ENCODE measurements around the gene PPIF.

The PPIF gene

GRCh38 chr10:79390057-79390456, 42.8 kb downstream of the PPIF start:
- DNase-seq, result no peak

GRCh38 chr10:79390551-79391229, 43.4 kb downstream of the PPIF start:
- peak; percentile 12 for DNase-seq

GRCh38 chr10:79391231-79392019, 44.2 kb downstream of the PPIF start:
- DNase-seq, result no peak

- no peak for DNase-seq
These were observed 44.7 kb downstream of the PPIF start for GRCh38 chr10:79392020-79392398.

GRCh38 chr10:79392506-79393176, 45.4 kb downstream of the PPIF start:
- no peak for DNase-seq

- no peak for DNase-seq
These were observed 46.1 kb downstream of the PPIF start for GRCh38 chr10:79393221-79393923.

GRCh38 chr10:79393924-79394610, 46.8 kb downstream of the PPIF start:
- no peak for DNase-seq

- DNase-seq, result no peak
These were observed 47.4 kb downstream of the PPIF start for GRCh38 chr10:79394664-79395063.

GRCh38 chr10:79396520-79396919, 49.3 kb downstream of the PPIF start:
- no peak for DNase-seq

GRCh38 chr10:79397051-79397450, 49.8 kb downstream of the PPIF start:
- no peak for DNase-seq

GRCh38 chr10:79397575-79398303, 50.5 kb downstream of the PPIF start:
- no peak for DNase-seq

GRCh38 chr10:79398642-79399041, 51.4 kb downstream of the PPIF start:
- no peak for DNase-seq

- DNase-seq, result no peak
These were observed 52.1 kb downstream of the PPIF start for GRCh38 chr10:79399223-79399831.

GRCh38 chr10:79400146-79401004, 53.1 kb downstream of the PPIF start:
- DNase-seq, result peak; percentile 78

GRCh38 chr10:79401015-79401921, 54.0 kb downstream of the PPIF start:
- DNase-seq, result no peak

GRCh38 chr10:79402625-79402946, 55.3 kb downstream of the PPIF start:
- DNase-seq, result no peak

- DNase-seq, result no peak
These were observed 55.7 kb downstream of the PPIF start for GRCh38 chr10:79402951-79403350.

GRCh38 chr10:79403441-79404230, 56.4 kb downstream of the PPIF start:
- DNase-seq, result no peak

GRCh38 chr10:79404231-79404609, 57.0 kb downstream of the PPIF start:
- DNase-seq, result no peak
